GM12865 (cell line): ENCODE results near the gene RMND1.

ENCODE experiments used
- DNase-seq: peaks from one replicate; pipeline ENCODE4 v3.0.0; 2010; ENCODE audit warnings: low read depth
- H3K4me3 ChIP-seq: 2 replicates; pipeline ENCODE4 v1.5.1; 2011; ENCODE audit warnings: mild to moderate bottlenecking, low read depth, low read length, control low read depth
- TF ChIP-seq, protein P1 (sequence below): IDR thresholded peaks from 2 replicates; pipeline ENCODE4 v1.5.1; 2011; ENCODE audit warnings: low read length, control low read depth, low read depth, inconsistent platforms; ENCODE audit not compliant: insufficient read depth; ENCODE audit errors: missing control alignments

RMND1 gene, protein sequence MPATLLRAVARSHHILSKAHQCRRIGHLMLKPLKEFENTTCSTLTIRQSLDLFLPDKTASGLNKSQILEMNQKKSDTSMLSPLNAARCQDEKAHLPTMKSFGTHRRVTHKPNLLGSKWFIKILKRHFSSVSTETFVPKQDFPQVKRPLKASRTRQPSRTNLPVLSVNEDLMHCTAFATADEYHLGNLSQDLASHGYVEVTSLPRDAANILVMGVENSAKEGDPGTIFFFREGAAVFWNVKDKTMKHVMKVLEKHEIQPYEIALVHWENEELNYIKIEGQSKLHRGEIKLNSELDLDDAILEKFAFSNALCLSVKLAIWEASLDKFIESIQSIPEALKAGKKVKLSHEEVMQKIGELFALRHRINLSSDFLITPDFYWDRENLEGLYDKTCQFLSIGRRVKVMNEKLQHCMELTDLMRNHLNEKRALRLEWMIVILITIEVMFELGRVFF

GRCh38 chr6:151451950-151452749 is at the start of gene RMND1:
TSS of gene RMND1 (minus strand) at chr6:151452126. CDS start at chr6:151445811, 6,315 bp downstream.
- DNase-seq = peak; percentile 100
- TF ChIP-seq, protein P1, sequence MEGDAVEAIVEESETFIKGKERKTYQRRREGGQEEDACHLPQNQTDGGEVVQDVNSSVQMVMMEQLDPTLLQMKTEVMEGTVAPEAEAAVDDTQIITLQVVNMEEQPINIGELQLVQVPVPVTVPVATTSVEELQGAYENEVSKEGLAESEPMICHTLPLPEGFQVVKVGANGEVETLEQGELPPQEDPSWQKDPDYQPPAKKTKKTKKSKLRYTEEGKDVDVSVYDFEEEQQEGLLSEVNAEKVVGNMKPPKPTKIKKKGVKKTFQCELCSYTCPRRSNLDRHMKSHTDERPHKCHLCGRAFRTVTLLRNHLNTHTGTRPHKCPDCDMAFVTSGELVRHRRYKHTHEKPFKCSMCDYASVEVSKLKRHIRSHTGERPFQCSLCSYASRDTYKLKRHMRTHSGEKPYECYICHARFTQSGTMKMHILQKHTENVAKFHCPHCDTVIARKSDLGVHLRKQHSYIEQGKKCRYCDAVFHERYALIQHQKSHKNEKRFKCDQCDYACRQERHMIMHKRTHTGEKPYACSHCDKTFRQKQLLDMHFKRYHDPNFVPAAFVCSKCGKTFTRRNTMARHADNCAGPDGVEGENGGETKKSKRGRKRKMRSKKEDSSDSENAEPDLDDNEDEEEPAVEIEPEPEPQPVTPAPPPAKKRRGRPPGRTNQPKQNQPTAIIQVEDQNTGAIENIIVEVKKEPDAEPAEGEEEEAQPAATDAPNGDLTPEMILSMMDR = no peak
- peak within 1 kb of the TSS; percentile 91 for H3K4me3 ChIP-seq

DNA sequence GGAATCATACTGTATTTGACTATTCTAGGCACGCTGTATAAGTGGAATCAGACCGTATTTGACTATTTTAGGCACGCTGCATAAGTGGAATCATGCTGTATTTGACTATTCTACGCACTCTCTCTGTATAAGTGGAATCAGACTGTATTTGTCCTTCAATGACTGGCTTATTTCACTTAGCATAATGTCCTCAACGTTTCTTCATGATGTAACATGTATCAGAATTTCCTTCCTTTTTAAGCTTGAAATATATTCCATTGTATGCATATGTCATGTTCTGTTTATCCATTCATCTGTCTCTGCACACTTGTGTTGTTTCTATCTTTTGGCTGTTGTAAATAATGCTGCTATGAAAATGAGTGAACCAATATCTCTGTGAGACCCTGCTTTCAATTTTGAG is 47.6 kb upstream of the RMND1 start:
- TF ChIP-seq, protein P1 = no peak
- H3K4me3 ChIP-seq = no peak overlapping the region
- DNase-seq = no peak

- TF ChIP-seq, protein P1 = no peak
- H3K4me3 ChIP-seq = no peak overlapping the region
- DNase-seq = peak; percentile 28
These were observed 46.4 kb upstream of the RMND1 start for GRCh38 chr6:151498327-151498726.

- no peak for DNase-seq
- H3K4me3 ChIP-seq = no peak overlapping the region
These were observed 46.0 kb upstream of the RMND1 start for GRCh38 chr6:151497905-151498304.

DNA sequence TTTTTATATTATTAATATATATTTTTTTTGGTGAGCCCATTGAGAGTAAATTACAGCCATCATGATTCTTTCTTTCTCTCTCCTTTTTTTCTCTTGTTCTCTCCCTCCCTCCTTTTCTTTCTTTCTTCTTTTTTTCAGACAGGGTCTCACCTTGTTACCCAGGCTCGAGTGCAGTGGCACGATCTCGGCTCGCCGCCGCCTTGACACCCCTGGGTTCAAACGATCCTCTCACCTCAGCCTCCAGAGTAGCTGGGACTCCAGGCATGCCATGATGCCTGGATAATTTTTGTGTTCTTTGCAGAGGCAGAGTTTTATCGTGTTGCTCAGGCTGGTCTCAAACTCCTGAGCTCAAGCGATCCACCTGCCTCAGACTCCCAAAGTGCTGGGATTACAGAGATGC is 43.5 kb upstream of the RMND1 start:
- DNase-seq = no peak
- TF ChIP-seq, protein P1 = no peak
- no peak overlapping the region for H3K4me3 ChIP-seq

More at GRCh38 chr6:151497905-151498304, 46.0 kb upstream of the RMND1 start:
- TF ChIP-seq, protein P1 = no peak

DNA sequence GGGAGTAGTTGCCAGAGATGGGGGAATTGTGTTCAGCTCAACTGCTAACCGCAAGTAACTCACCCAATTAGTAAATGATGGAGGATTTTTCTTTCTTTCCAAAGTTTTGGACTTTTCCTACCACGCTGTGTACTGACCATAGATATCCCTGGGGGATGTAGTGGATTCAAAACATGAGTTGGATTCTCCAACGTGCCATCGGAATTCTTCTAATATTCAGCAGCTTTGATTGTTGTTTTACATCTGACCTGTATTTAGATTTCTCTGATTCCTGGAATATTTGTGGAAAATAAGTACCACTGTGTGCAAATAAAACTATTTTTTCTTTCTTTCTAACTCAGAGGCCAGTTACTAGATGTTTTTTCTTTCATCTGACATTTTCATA is 43.0 kb upstream of the RMND1 start:
- H3K4me3 ChIP-seq = no peak overlapping the region
- no peak for DNase-seq
- TF ChIP-seq, protein P1 = no peak
